ENCODE measurements around the gene SDC4.

DNA sequence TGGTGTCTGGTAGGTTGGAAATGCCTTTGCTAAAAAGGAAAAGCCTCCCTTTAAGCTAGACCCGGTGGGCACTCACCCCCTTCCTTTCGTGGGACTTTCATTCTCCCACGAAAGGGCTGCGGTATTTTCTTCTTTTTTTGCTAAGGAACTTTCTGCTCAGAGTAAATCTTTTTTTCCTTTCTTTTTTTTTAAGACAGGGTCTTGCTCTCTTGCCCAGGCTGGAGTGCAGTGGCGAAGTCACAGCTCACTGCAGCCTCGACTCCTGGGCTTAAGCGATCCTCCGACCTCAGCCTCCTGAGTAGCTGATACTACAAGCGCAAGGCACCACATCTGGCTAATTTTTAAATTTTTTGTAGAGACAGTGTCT, 25.9 kb upstream of the SDC4 start:
- TF ChIP-seq CTCF (IDR thresholded peaks at IDR 0.05): peak in 1 of 3 experiments; percentile 10
- no peak for TF ChIP-seq POLR2AphosphoS5 (IDR thresholded peaks at IDR 0.05; ENCODE audit: insufficient read depth in 1 of 2, low read depth in 1 of 2)
- no peak for TF ChIP-seq POLR2A (IDR thresholded peaks at IDR 0.05)

All from vagina (tissue), 2 donors.